Mucosa of descending colon (tissue), 3 donors: ENCODE measurements around the gene STK32C. TPM values are rescaled to one million over a fixed set of nuclear protein-coding genes. Genes with fewer than 3 reads are reported as not detected.

Experiments used
- ATAC-seq: fragments of 200-7000 bp; cut with Tn5 transposase; one replicate; pipeline ENCODE4 v1.9.1; 2020; ENCODE audit warnings: mild to moderate bottlenecking, moderate library complexity
- DNase-seq, 3 donors: peaks; one replicate each; pipeline ENCODE4 v3.0.0-alpha.2; 2020
- H3K36me3 ChIP-seq: fragments of 200-600 bp; one replicate; pipeline ENCODE4 v1.8.0; 2021; ENCODE audit warnings: low read depth, mild to moderate bottlenecking
- H3K4me1 ChIP-seq: fragments of 200-600 bp; one replicate; pipeline ENCODE4 v1.8.0; 2021; ENCODE audit warnings: low read depth, mild to moderate bottlenecking
- H3K4me3 ChIP-seq: fragments of 200-600 bp; one replicate; pipeline ENCODE4 v1.8.0; 2021; ENCODE audit warnings: mild to moderate bottlenecking
- H3K9me3 ChIP-seq: fragments of 200-600 bp; one replicate; pipeline ENCODE4 v1.8.0; 2021; ENCODE audit warnings: mild to moderate bottlenecking
- CTCF ChIP-seq: fragments of 200-600 bp; IDR thresholded peaks from one replicate; pipeline ENCODE4 v1.8.0; 2022; ENCODE audit warnings: antibody characterized with exemption, mild to moderate bottlenecking
- intact Hi-C, 2 donors: fragments of 100-400 bp; cut with DNase I in 1 of 2; cut with micrococcal nuclease in 1 of 2; formaldehyde crosslinking; loops; one replicate each; pipeline versions ENCODE4 v1.11.0 to v1.11.1; 2022; cut with DNase I, micrococcal nuclease
- total RNA-seq, 3 donors: library from RNA; stranded (reverse); fragmentation: NEBNext Ultra II Directional in 2 of 3; extraction: Animal tissue kit (Norgen Biotek cat#: 25700) in 2 of 3; gene quantifications; one replicate each; pipeline versions ENCODE4 v1.2.1 to v1.2.4, GENCODE V29; 2021 to 2023
- donor health status: DM: no; HTN: no; CAD: no; lungs with moderate emphysema.
- donor health status: DM: no; HTN: no; CAD: no.
- donor health status: DM: no; HTN: yes; CAD: no.

Gene STK32C
- total RNA-seq, 3 donors from 2014 or later, result 4.5 to 11.5 (median 11.1) TPM

- ATAC-seq, result no peak
- no peaks in the 10 kb centered on the region for H3K9me3 ChIP-seq
Observed at GRCh38 chr10:132227851-132228390, 79.8 kb downstream of the STK32C start.

GRCh38 chr10:132226586-132227405, 81.0 kb downstream of the STK32C start:
- Histone ChIP-seq H3K4me3 (no peak overlapping the region), H3K36me3 (no peaks in the 10 kb centered on the region), H3K9me3 (no peaks in the 10 kb centered on the region), H3K4me1 (peaks cover 3% of the 10 kb centered on the region)
- ATAC-seq, result no peak
- intact Hi-C loops, result loop anchor here (10.0 kb wide), 2 partner anchors 128 to 228 kb away; no protein-coding TSS in a partner anchor
- no peak for TF ChIP-seq CTCF
- DNase-seq, result no peak

More at GRCh38 chr10:132227851-132228390, 79.8 kb downstream of the STK32C start:
- intact Hi-C loops, result loop anchor here (10.0 kb wide), 2 partner anchors 127 to 227 kb away; no protein-coding TSS in a partner anchor
- no peak overlapping the region for H3K4me3 ChIP-seq
- DNase-seq, result no peak
- no peak for TF ChIP-seq CTCF
- no peaks in the 10 kb centered on the region for H3K36me3 ChIP-seq
- H3K4me1 ChIP-seq, result peaks cover 3% of the 10 kb centered on the region

DNA sequence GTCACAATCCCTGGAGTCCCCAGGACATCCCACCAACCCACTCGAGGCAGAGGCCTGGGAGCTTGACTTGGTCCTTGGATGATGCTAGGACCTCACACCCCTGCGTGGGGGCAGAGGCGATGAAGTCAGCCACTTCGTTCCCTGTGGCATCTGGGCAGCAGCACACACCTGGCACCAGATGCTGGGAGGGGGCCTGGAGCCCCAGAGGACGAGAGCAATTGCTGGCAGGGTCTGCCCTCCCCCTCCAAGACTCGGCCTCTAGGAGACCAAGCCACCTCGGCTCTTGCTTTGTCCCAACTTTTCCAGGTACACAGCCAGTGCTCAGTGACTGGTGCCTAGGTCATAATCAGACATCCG, 81.9 kb downstream of the STK32C start:
- intact Hi-C loops, result loop anchor here (10.0 kb wide), 2 partner anchors 129 to 229 kb away; no protein-coding TSS in a partner anchor

GRCh38 chr10:132225073-132225848, 82.5 kb downstream of the STK32C start:
- H3K36me3 ChIP-seq, result no peaks in the 10 kb centered on the region
- DNase-seq (no peak), ATAC-seq (no peak)
- no peak overlapping the region for H3K4me3 ChIP-seq
- intact Hi-C loops, result loop anchor here (10.0 kb wide), 2 partner anchors 130 to 230 kb away; no protein-coding TSS in a partner anchor
- TF ChIP-seq CTCF, result no peak
- peaks cover 3% of the 10 kb centered on the region for H3K4me1 ChIP-seq
- H3K9me3 ChIP-seq, result no peaks in the 10 kb centered on the region

More for the DNA sequence above, 81.9 kb downstream of the STK32C start:
- TF ChIP-seq CTCF, result no peak
- ATAC-seq, result no peak
- no peak overlapping the region for H3K4me3 ChIP-seq
- no peak for DNase-seq
- no peaks in the 10 kb centered on the region for H3K9me3 ChIP-seq
- peaks cover 3% of the 10 kb centered on the region for H3K4me1 ChIP-seq
- no peaks in the 10 kb centered on the region for H3K36me3 ChIP-seq

DNA sequence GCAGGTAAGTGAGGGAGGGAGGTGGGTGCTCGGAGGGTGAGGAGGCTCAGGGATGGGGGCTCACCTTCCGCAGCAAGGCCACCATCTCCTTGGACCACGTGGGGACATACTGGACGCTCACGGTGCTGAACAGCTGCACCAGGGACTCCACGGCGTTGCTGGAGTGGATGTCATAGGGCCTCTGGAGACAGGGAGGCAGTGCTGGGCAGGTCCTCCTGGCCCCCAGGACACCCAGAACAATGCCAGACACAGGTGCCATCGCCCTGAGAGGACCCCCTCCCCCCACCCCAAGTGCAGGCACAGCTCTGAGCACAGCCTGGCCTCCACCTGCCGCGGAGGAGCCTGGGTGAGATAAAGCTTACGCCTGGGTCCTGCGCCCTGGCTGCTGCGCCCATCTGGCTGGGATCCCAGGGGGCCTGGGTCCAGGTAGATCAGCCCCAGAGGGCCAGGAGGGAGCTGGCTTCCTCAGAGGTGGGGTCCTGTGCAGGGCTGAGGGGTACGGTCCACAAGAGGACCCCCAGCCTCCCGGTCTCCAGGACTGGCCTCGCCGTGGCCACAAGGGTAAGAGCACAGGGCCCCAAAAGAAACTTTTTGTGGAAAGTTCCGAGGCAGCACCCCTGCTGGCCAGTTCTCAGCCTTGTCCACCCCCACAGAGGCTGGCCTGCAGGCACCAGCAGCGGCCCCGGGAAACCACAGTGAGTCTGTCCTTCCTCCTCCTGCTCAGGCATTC, 83.2 kb downstream of the STK32C start:
- Histone ChIP-seq H3K36me3 (no peaks in the 10 kb centered on the region), H3K4me3 (no peak overlapping the region), H3K9me3 (no peaks in the 10 kb centered on the region), H3K4me1 (peaks cover 3% of the 10 kb centered on the region)
- intact Hi-C loops, result loop anchor here (5.0 to 10.0 kb wide), 3 partner anchors 128 to 230 kb away; no protein-coding TSS in a partner anchor
- no peak for TF ChIP-seq CTCF
- DNase-seq, result no peak
- no peak for ATAC-seq
